ENCODE results near the gene ENPP6.

GRCh38 chr4:184259081-184259480 lies 41.4 kb upstream of the ENPP6 start:
- TF ChIP-seq CTCF (IDR thresholded peaks at IDR 0.05) (no peak), POLR2A (IDR thresholded peaks at IDR 0.05) (no peak)
